Adrenal gland (tissue), 5 donors: ENCODE data around the gene TMC2.

Source experiments
- CTCF ChIP-seq, 6 experiments: fragments of 450-650 bp in 4 of 6; fragments of 200-600 bp in 2 of 6; sonication (generic) in 1 of 6; IDR thresholded peaks; 1 replicate in 5 of 6; 2 replicates in 1 of 6; pipeline versions ENCODE4 v1.5.1 to v1.8.0; 2016 to 2021; ENCODE audit warnings: antibody characterized with exemption in 6 of 6, mild to moderate bottlenecking in 2 of 6, moderate library complexity in 1 of 6
- POLR2A ChIP-seq, 2 donors: fragments of 450-650 bp; IDR thresholded peaks; one replicate each; pipeline ENCODE4 v1.6.1; 2017; ENCODE audit warnings: antibody characterized with exemption in 2 of 2, mild to moderate bottlenecking in 2 of 2, moderate library complexity in 1 of 2
- donor health status: DM: no; HTN: no; CAD: no.

DNA sequence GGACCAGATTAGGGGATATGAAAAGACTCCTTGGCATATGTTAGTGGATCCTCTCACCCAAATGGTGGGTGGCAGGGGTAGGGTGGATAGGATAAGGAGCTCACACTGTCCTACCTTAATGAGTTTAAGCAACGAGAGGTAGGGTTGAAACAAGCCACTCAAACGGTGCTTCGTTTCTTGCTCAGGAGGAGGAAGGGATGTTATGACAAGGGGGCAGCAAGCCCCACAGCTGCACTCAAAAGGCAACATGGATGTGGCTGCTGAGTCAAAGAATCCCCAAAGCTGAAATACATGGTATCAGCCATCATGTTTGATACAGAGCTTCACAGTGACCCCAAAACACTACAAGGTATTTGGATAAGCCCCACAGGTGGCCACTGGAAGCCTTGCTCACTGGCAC lies 136.1 kb downstream of the TMC2 start:
- TF ChIP-seq CTCF (IDR thresholded peaks at IDR 0.05) = no peak
- TF ChIP-seq POLR2A (IDR thresholded peaks at IDR 0.05) = no peak
